ENCODE data around the gene DEPDC5.
"Not testable (repeated sequence)": the region's sequence is repeated elsewhere in the genome, so short reads cannot be mapped to it uniquely, and the experiment has no call there.

DEPDC5 gene

DNA sequence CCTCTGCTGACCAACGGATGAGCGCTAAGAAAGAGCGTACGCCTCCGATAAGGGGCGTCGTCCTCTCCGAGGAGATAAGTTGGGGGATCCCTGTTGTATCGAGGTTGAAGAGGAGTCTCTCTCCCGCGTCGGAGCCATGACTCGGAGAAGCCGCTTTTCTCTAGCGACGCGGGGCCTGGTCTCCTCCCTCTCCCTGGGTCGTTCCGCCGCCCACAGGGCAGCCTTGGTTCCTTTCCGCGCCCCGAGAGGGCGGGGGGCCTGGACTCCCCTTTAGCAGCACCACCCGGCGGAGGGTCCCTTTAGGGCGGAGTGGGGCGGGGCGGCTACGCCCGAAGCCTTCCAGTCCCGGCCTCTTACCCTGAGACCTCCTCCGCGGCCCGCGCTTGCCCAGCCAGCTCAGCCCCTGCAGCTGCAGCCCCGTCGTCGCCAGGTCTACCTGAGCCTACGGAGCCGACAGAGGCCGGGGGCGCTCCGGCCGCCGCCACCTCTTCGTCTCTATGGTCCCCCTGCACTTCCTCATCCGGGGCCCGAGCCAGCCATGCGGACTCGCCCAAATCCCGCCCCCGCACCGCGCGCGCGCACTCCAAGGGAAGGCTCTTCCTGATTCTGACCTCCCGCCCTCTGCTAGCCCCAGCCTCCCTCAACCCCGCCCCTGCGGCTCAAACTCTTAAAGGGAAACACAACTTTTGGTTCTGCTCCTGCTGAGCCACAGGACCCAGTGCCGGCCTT lies 4.0 kb upstream of the DEPDC5 start, which contains the start of gene PRR14L:
Gene PRR14L, minus strand, starts transcription at position 497 of the 729 bp plus-strand sequence. CDS start 11,272 bp downstream, outside the sequence.
- peak; percentile 97 to 98 for DNase-seq

DNA sequence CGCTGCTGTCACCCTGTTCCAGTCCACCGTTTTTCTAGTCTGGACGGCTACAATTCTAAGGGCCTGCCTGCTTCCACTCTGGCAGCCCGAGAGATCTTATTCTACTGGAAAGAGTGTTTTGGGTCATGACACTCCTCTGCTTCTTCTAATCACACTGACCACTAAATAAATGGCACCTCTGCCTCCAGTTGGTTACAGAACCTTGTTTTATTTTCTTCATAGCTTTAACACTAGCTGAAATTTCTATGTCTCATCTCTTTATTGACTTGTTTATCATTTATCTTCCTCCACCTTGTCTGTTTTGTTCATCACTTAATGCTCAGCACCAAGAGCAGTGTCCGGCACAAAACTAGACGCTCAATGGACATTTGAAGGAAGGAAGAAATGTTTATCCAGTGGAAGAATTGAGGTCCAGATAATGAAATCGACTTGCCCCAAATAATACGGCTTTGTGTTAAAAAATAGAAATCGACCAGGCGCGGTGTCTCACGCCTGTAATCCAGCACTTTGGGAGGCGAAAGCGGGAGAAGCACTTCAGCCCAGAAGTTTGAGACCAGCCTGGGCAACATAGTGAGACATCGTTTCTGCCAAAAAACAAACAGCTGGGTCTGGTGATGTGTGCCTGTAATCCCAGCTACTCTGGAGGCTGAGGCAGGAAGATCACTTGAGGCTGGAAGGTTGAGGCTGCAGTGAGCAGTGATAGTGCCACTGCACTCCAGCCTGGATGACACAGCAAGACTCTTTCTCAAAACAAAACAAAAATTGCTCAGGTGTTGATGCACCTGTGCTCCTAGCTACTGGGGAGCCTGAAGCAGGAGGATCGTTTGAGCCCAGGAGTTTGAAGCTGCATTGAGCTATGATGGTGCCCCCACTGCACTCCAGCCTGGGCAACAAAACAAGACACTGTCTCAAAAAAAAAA lies 3.2 kb upstream of the DEPDC5 start:
- DNase-seq: no peak

DNA sequence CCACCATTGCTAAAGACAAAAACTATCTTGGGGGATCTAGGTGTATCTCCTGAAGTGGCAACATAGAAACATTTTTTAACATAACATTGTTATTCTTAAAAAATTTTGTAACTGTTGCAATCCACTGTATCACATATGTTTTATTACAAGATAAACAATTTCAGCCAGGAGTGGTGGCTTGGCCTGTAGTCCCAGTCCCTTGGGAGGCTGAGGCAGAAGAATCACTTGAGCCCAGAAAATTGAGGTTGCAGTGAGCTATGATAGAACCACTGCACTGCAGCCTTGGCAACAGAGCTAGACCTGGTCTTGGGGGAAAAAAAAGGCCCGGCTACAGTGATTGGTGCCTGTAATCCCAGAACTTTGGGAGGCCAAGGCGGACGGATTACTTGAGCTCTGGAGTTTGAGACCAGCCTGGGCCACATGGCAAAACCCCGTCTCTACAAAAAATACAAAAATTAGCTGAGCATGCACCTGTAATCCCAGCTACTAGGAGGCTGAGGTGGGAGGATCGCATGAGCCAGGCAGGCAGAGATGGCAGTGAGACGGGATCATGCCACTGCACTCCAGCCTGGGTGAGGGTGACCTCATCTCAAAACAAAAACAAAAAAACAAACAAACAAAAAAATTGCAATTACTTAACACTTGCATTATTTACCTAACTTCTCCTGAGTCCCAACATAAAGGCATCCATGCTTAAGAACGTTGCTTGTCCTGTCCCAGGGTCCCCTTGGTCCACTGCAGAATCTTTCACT lies 1.5 kb upstream of the DEPDC5 start:
- no peak for DNase-seq

DNA sequence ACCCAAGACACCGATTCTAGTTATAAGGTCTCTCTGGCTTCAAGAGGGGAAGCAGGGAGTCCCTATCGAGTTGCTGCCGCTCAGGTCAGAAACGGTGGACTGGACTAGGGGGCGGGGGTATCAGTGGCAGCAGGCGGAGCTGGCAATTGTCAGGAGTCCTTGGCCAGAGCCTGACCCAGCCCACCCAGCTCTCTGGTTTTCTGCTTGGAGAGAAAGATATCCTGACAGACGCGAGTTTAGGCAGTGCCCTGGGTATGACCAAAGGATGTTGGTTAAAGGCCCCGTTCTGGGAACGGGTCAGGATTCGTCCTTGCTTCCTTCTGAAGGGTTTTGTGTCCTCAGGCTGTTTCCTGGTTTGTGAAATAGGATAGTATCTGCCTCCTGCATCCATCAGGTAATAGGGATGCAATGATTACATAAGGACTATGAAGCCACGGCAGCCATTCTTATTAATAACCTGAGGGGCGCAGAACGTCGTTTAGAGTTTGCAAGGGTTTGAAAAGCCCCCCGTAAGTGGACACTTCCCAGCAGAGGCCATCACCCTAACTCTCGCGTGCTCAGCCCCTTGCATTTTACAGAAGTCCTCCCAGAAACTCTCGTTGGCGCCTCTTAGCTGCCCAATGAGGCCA lies 700 bp upstream of the DEPDC5 start:
- DNase-seq: no peak

DNA sequence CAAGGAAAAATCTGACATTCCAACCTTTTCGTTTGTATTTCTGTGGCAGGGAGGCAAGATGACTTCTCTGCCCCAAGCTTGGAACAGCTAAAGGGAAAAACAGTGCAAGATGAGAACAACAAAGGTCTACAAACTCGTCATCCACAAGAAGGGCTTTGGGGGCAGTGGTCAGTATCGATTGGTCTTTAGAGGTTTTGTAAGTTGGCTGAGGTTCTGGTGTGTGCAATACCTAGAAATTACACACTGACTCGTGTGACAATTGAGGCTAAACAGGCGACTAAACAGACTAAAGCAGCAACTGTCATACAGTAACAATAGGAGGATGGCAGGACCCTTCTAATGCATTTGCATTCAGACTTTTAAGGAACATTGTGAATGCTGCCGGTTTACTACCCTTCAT lies 994 bp downstream of the DEPDC5 start:
- DNase-seq: no peak

DNA sequence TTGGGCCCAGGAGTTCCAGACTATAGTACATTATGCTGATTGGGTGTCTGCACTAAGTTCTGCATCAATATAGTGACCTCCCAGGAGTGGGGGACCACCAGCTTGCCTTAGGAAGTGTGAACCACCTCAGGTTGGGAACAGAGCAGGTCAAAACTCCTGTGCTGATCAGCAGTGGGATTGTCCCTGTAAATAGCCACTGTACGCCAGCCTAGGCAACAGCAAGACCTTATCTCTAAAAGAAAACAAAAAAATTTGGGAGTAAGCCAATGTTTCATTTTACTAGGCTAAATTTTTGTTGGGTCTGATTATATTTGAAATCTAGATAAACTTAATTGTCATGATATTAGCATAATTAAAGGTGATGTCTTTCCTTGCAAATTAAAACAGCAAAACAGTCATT lies 3.4 kb downstream of the DEPDC5 start:
- no peak for DNase-seq

DNA sequence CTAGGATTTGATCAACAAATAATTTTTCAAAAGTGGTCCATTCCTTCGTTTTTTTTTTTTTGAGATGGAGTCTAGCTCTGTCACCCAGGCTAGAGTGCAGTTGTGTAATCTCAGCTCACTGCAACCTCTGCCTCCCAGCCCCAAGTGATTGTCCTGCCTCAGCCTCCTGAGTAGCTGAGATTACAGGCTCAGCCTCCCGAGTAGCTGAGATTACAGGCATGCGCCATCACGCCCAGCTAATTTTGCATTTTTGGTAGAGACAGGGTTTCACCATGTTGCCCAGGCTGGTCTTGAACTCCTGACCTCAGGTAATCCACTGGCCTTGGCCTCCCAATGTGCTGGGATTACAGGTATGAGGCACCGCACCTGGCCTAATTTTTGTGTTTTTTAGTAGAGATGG lies 5.0 kb downstream of the DEPDC5 start:
- not testable (repeated sequence) for DNase-seq

DNA sequence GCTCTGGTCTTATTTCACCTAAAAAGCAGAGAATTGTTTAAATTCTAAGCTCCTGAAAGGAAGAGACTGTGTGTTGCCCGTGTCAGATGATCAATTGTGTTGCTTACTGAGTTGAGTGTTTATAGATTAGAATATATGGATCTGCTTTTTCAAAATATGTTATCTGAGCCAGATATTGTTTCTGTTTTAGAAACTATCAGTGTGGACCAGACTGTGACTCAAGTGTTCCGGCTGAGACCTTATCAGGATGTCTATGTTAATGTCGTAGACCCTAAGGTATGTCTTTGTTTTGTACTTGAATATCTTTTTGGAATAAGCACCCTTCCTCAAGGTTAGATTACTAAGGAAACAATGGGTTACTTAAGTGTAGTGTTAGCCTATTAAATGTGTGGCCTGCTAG lies 11.0 kb downstream of the DEPDC5 start:
- DNase-seq: no peak

DNA sequence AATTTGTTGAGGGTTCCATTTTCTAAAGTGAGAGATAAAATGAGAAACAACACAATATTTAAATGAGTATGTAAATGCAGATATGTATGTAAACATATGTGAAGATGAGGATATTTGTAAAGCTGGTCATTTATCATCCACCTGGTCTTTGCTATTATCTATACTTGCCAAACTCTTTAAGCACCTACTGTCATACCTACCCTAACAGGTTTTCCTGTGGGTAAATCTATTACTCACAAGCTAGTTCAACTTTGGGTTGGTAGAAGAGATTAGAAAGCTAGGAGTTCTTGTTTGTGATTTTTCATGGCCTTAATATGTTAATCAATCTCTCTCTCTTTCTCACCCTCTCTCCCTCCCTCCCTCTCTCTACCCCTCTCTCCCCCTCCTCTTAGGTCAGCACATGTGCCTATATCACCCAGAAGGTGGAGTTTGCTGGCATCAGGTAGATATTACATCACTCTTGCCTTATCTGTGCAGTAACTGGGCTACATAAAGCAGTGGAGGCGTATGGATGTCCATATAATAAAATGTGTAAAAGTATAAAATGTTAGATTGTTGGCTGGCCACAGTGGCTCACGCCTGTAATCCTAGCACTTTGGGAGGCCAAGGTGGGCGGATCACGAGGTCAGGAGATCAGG lies 14.7 kb downstream of the DEPDC5 start:
- no peak for DNase-seq

DNA sequence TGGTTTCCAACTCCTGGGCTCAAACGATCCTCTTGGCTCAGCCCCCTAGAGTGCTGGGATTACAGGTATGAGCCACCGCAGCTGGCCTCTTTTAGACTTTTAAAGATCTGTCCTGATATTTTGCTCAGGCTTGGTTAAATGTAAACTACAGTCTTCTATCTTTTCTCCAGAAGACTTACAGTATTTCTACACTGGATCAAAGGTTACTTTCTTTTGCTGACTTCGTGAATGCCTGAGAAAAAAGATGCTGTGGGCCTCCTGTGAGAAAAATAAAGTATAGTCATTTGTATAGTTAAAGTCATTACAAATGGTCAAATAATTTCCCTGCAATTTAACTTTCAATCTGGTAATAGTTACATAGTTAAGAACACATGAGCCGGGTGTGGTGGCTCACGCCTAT lies 19.6 kb downstream of the DEPDC5 start:
- DNase-seq: no peak

DNA sequence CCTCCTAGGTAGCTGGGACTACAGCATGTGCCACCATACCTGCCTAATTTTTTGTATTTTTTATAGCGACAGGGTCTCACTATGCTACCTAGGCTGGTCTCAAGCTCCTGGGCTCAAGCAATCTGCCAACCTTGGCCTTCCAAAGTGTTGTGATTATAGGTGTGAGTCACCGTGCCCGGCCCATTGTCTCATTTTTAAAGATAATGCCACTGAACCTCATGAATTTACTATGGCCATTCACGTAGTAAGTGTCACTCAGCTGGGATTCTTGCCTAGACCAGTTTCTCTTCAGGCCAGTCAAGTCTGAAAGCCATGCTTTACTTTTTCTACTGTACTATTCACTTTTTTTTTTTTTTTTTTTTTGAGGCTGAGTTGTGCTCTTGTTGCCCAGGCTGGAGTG lies 22.4 kb downstream of the DEPDC5 start:
- no peak for DNase-seq

DNA sequence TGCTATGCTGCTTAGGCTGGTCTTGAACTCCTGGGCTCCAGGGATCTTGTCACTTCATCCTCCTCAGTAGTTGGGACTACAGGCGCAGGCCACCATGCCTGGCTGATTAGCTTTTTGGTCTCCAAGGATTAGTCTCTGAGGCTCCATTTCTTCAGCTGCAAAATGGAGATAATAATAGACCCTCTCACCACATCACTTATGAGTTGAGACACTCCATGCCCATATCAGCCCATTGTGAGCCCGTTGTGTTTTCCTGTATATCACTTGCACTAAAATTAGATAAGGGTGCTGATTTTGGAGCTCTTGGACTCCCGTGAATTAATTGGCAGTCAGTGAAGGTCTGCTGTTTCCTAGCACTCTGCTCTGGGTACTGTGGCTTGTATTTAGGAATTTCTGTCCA lies 36.0 kb downstream of the DEPDC5 start:
- DNase-seq: no peak

DNA sequence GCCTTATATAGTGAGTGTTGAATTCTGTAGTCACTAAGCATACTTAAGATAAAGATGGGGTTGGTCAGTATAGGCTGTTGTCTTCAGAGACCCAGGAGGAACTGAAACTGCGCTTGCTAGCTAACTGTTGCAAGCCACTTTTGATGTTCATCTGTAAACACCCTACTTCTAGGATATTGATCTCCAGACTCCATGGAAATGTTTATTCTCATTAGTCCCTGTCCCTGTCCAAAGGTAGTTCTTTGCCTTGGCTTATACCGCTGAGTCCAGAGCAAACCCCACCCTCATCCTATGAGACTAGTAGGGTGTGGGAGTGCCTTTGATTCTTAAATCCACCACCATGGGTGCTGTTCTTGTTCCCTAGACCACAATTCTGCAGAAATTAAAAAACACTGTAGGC lies 36.4 kb downstream of the DEPDC5 start:
- DNase-seq: peak in 1 of 2 donors; percentile 4

DNA sequence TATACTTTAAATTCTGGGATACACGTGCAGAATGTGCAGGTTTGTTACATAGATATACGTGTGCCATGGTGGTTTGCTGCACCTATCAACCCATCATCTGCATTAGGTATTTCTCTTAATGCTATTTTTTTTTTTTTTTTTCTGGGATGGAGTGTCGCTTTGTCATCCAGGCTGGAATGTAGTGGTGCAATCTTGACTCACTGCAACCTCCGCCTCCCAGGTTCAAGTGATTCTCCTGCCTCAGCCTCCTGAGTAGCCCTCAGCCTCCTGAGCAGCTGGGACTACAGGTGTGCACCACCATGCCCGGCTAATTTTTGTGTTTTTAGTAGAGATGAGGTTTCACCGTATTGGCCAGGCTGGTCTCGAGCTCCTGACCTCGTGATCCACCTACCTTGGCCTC lies 45.5 kb downstream of the DEPDC5 start:
- DNase-seq: not testable (repeated sequence)

DNA sequence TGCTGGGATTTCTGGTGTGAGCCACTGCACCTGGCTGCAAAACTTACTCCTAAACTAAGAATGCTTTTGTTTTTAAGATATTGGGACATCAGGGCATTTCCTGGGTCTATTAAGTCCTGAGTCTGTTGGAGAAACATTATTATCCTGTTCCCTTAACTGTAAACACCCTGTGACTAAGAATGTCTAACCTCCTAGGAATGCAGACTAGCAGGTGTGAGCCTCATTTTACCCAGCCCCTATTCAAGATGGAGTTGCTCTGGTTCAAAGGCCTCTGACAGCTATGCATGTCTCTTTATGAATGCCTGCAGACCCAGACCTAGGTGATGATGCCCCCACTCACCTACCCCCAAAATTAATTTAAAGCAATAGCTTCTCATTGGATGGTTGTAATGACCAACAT lies 46.2 kb downstream of the DEPDC5 start:
- DNase-seq: no peak

DNA sequence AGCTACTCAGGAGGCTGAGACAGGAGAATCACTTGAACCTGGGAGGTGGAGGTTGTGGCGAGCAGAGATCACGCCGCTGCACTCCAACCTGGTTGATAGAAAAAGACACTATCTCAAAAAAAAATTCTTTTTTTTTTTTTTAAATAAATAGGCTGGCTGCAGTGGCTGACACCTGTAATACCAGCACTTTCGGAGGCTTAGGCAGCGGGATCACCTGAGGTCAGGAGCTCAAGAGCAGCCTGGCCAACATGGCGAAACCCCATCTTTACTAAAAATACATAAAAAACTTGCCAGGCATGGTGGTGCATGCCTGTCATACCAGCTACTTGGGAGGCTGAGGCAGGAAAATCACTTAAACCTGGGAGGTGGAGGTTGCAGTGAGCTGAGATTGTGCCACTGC lies 47.0 kb downstream of the DEPDC5 start:
- not testable (repeated sequence) for DNase-seq

DNA sequence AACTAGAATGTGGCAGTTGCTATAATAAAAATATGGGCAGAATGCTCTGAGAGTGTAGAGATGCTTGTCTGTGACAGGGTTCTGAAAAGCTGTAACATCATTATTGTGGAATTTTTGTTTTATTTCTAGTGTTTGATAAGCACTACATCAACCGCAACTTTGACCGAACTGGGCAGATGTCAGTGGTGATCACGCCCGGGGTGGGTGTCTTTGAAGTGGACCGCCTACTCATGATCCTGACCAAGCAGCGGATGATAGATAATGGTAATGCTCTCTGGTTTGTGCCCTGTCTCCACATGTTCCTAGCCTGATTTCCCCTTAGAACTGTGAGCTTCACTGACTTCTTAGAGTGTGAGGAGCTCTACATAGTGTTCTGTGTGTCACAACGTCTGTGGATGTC lies 48.8 kb downstream of the DEPDC5 start:
- DNase-seq: no peak

DNA sequence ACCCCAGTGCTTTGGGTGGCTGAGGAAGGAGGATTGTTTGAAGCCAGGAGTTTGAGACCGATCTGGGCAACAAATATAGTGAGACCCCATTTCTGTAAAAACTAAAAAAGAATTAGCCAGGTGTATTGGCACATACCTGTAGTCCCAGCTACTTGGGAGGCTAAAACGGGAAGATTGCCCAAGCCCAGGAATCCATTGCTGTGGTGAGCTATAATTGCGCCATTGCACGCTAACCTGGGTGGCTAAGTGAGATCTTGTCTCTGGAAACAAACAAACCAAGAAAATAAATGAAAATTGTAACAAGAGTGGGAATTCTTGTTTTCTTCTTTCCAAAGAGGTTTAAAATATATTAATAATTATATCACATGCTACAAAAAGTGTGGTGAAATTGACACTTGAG lies 52.9 kb downstream of the DEPDC5 start:
- no peak for DNase-seq

DNA sequence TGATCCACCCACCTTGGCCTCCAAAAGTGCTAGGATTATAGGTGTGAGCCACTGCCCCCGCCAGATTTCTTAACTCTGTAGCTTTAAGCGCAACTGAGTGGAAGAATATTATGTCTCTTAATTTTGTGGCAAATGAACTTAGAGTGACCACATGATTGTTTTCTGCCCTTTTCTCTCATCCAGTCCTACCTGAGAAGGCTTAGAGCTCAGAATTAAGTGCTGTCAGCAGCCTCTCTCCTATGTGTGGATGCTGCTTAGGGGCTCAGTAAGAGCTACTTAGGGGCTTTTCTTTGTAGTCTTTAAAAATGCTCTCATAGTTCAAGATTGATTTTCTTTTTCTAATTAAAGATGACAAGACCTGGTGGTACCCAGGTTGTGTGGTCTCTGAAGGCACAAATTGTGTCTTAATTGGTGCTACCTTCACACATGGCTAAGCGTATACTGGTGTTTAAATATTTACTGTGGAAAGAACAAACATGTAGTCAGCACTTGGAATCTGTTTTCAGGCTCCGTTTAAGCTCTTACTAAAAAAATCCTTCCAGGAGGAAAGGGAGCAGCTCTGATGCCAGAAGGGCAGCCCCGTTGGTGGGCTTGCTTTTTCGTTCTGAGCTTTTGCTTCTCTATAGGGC lies 59.3 kb downstream of the DEPDC5 start:
- no peak for DNase-seq

DNA sequence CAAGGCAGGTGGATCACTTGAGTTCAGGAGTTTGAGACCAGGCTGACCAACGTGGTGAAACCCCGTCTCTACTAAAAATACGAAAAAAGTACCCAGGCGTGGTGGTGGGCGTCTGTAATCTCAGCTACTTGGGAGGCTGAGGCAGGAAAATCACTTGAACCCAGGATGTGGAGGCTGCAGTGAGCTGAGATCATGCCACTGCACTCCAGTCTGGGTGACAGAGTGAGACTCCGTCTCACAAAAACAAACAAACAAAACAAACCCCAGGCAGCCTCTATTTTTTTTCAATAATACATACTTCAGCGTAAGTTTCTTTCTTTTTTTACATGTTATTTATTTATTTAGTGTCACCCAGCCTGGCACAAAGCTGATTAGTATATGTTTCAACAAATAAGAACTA lies 60.1 kb downstream of the DEPDC5 start:
- DNase-seq: not testable (repeated sequence)

DNA sequence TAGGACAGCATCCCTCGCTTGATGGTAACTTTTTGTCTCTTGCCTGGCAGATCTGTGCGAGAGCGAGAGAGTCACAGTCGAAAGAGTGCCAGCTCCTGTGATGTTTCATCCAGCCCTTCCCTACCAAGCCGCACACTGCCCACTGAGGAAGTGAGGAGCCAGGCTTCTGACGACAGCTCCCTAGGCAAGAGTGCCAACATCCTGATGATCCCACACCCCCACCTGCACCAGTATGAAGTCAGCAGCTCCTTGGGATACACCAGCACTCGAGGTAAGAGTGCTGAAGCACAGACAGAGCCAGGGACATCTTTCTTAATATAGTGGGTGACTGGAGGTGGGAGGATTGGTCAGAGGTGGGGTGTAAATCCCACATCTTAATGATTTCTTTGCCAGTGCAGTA lies 61.1 kb downstream of the DEPDC5 start:
- no peak for DNase-seq

DNA sequence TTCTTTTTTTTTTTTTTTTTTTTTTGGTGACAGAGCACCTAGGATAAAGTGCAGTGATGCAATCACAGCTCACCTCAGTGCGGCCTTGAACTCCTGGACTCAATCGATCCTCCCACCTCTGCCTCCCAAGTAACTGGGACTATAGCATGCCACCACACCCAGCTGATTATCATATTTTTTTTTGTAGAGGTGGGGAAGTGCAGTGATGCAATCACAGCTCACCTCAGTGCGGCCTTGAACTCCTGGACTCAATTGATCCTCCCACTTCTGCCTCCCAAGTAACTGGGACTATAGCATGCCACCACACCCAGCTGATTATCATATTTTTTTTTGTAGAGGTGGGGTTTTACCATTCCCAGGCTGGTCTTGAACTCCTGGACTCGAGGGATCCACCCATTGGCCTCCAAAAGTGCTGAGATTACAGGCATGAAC lies 61.6 kb downstream of the DEPDC5 start:
- not testable (repeated sequence) for DNase-seq
